ENCODE results near the gene HAUS3. TPM values are rescaled to one million over a fixed set of nuclear protein-coding genes. Genes with fewer than 3 reads are reported as not detected.
"Not testable (repeated sequence)": the region's sequence is repeated elsewhere in the genome, so short reads cannot be mapped to it uniquely, and the experiment has no call there.

The HAUS3 gene
- total RNA-seq, 4 donors from 2014 or later: 8.9 to 13.0 (median 10.7) TPM

GRCh38 chr4:2241003-2241402 is 918 bp downstream of the HAUS3 start:
- Histone ChIP-seq H3K27me3 (no peaks in the 10 kb centered on the region), H3K4me1 (peaks cover 22 to 87% (median 37%) of the 10 kb centered on the region in 3 donors)

GRCh38 chr4:2236944-2237666 is 4.8 kb downstream of the HAUS3 start:
- TF ChIP-seq CTCF (IDR thresholded peaks at IDR 0.05): no peak
- no peak for TF ChIP-seq POLR2A (IDR thresholded peaks at IDR 0.05)
- Histone ChIP-seq H3K9me3 (no peaks in the 10 kb centered on the region), H3K27ac (no peak overlapping the region), H3K4me3 (no peak overlapping the region), H3K27me3 (no peaks in the 10 kb centered on the region), H3K4me1 (peaks cover 9 to 54% (median 22%) of the 10 kb centered on the region in 3 donors), H3K36me3 (peaks cover 0 to 43% (median 0%) of the 10 kb centered on the region in 3 donors)
- WGBS, 2 donors: 42 to 46% methylated on average over 3 of the region's 3 CpGs
- intact Hi-C loops (cut with DNase I): no loop called here
- no peak for DNase-seq

More at GRCh38 chr4:2241003-2241402, 918 bp downstream of the HAUS3 start:
- H3K27ac ChIP-seq: peak overlapping the region; percentile 88 to 95 (median 92)
- H3K4me3 ChIP-seq: peak overlapping the region; percentile 87 to 99 (median 96)
- TF ChIP-seq POLR2A (IDR thresholded peaks at IDR 0.05) (no peak), CTCF (IDR thresholded peaks at IDR 0.05) (no peak)
- WGBS, 2 donors: 1 to 6% methylated on average over 7 of the region's 7 CpGs
- DNase-seq: no peak
- peaks cover 0 to 17% (median 0%) of the 10 kb centered on the region in 3 donors for H3K36me3 ChIP-seq
- no peaks in the 10 kb centered on the region for H3K9me3 ChIP-seq
- intact Hi-C loops (cut with DNase I): no loop called here

DNA sequence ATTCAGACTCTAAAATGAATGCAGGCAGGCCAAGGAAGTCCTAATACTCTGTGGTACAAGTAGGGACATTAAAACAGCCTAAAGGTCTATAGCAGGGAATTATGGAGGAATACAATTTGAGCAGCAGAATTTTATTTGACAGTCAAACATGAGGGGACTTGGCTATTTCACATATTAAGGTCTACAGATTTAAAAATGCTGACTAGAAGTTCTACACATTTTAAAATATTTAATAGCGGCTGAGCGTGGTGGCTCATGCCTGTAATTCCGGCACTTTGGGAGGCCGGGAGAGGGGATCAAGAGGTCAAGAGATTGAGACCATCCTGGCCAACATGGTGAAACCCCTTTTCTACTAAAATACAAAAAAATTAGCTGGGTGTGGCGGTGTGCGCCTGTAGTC is 10.8 kb downstream of the HAUS3 start:
- 97% methylated on average over 6 of the region's 6 CpGs for WGBS, 2 donors
- DNase-seq: no peak

GRCh38 chr4:2226261-2226660 is 15.7 kb downstream of the HAUS3 start:
- 63 to 65% methylated on average over 2 of the region's 2 CpGs for WGBS, 2 donors
- no peaks in the 10 kb centered on the region for H3K4me1 ChIP-seq
- DNase-seq: no peak
- no peak overlapping the region for H3K4me3 ChIP-seq
- no peak overlapping the region for H3K27ac ChIP-seq
- no peaks in the 10 kb centered on the region for H3K27me3 ChIP-seq
- no peaks in the 10 kb centered on the region for H3K9me3 ChIP-seq
- intact Hi-C loops (cut with DNase I): loop anchor here (10.0 kb wide), 1 partner anchor 219 kb away; no protein-coding TSS in a partner anchor
- peaks cover 0 to 58% (median 0%) of the 10 kb centered on the region in 3 donors for H3K36me3 ChIP-seq
- TF ChIP-seq POLR2A (IDR thresholded peaks at IDR 0.05) (no peak), CTCF (IDR thresholded peaks at IDR 0.05) (no peak)

More for the DNA sequence above, 10.8 kb downstream of the HAUS3 start:
- intact Hi-C loops (cut with DNase I): no loop called here
- Histone ChIP-seq H3K27me3 (no peaks in the 10 kb centered on the region), H3K9me3 (no peaks in the 10 kb centered on the region), H3K27ac (no peak overlapping the region), H3K36me3 (peaks cover 0 to 61% (median 0%) of the 10 kb centered on the region in 3 donors), H3K4me3 (no peak overlapping the region), H3K4me1 (peaks cover 0 to 4% (median 0%) of the 10 kb centered on the region in 3 donors)
- TF ChIP-seq CTCF (IDR thresholded peaks at IDR 0.05) (no peak), POLR2A (IDR thresholded peaks at IDR 0.05) (no peak)

GRCh38 chr4:2222838-2223237 is 19.1 kb downstream of the HAUS3 start:
- intact Hi-C loops (cut with DNase I): loop anchor here (10.0 kb wide), 1 partner anchor 222 kb away; no protein-coding TSS in a partner anchor
- Histone ChIP-seq H3K27ac (no peak overlapping the region), H3K27me3 (no peaks in the 10 kb centered on the region), H3K36me3 (peaks cover 0 to 49% (median 0%) of the 10 kb centered on the region in 3 donors), H3K9me3 (no peaks in the 10 kb centered on the region), H3K4me3 (no peak overlapping the region), H3K4me1 (peaks cover 0 to 8% (median 0%) of the 10 kb centered on the region in 3 donors)
- DNase-seq: no peak
- WGBS, 2 donors: 77 to 85% methylated on average over 2 of the region's 2 CpGs
- TF ChIP-seq CTCF (IDR thresholded peaks at IDR 0.05): no peak
- TF ChIP-seq POLR2A (IDR thresholded peaks at IDR 0.05): no peak

DNA sequence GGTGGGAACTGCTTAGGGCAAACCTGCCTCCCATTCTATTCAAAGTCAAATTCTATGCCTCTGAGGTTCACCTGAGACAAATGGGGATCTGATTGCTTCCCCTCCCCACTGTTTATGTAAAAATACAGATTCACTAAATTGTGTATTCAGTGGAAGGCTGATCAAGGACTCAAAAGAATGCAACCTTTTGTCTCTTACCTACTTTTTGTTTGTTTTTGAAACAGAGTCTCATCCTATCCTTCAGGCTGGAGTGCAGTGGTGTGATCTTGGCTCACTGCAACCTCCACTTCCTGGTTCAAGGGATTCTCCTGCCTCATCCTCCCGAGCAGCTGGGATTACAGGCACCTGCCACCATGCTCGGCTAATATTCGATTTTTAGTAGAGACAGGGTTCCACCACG is 20.5 kb downstream of the HAUS3 start:
- not testable (repeated sequence) for H3K4me1 ChIP-seq, H3K4me3 ChIP-seq, H3K27me3 ChIP-seq, DNase-seq, H3K27ac ChIP-seq, H3K9me3 ChIP-seq
- intact Hi-C loops (cut with DNase I): loop anchor here (10.0 kb wide), 1 partner anchor 223 kb away; no protein-coding TSS in a partner anchor
- WGBS, 2 donors: 61 to 71% methylated on average over 4 of the region's 4 CpGs
- H3K36me3 ChIP-seq: peaks cover 0 to 36% (median 0%) of the 10 kb centered on the region in 3 donors

Measured in esophagus squamous epithelium (tissue), 5 donors.